ENCODE data around the gene FAM171A1. TPM values are rescaled to one million over a fixed set of nuclear protein-coding genes. Genes with fewer than 3 reads are reported as not detected.

Gene FAM171A1
- total and polyA plus RNA-seq, 2 donors (not counting 1 experiment from before 2014, with no cell fraction given), result 8.8 to 10.3 TPM

- no peaks in the 10 kb centered on the region for H3K36me3 ChIP-seq (ENCODE audit: control insufficient read depth, insufficient read depth, low read length)
- no peaks in the 10 kb centered on the region for H3K4me1 ChIP-seq (ENCODE audit: control insufficient read depth, extremely low read depth, insufficient read depth, low read length)
- H3K27ac ChIP-seq (ENCODE audit: insufficient read depth, low read length), result no peak overlapping the region
- no peaks in the 10 kb centered on the region for H3K9me3 ChIP-seq (ENCODE audit: control insufficient read depth, insufficient read depth, low read depth, low read length)
- H4K20me1 ChIP-seq (ENCODE audit: control insufficient read depth, extremely low read depth, insufficient read depth, low read length), result no peaks in the 10 kb centered on the region
- no peak overlapping the region for H3K4me3 ChIP-seq (replicated peaks in 1 of 4; ENCODE audit: control extremely low read depth in 1 of 4, insufficient read depth in 1 of 4, low read depth in 3 of 4, low read length in 4 of 4)
- no peak overlapping the region for H3K4me2 ChIP-seq (ENCODE audit: extremely low read depth, insufficient read depth, low read length)
- no peak overlapping the region for H3K9ac ChIP-seq (ENCODE audit: insufficient read depth, low read length)
- TF ChIP-seq EZH2 (IDR thresholded peaks at IDR 0.05; ENCODE audit: low read length, missing control alignments), result no peak
- TF ChIP-seq CTCF (conservative IDR thresholded peaks at IDR 0.05 in 1 of 2, IDR thresholded peaks at IDR 0.05 in 1 of 2; ENCODE audit: low read depth in 1 of 2, low read length in 2 of 2), result no peak
- no peaks in the 10 kb centered on the region for H3K27me3 ChIP-seq (ENCODE audit: control insufficient read depth, insufficient read depth, low read length)
- H3K79me2 ChIP-seq (ENCODE audit: control insufficient read depth, insufficient read depth, low read length), result no peaks in the 10 kb centered on the region
- no peak for DNase-seq (ENCODE audit: low read depth in 2 of 2)
- H2AFZ ChIP-seq (ENCODE audit: low read length), result no peak overlapping the region
Measured at GRCh38 chr10:15231426-15231825, 139.7 kb downstream of the FAM171A1 start.

GRCh38 chr10:15230257-15230656, 140.8 kb downstream of the FAM171A1 start:
- Histone ChIP-seq H3K9me3 (ENCODE audit: control insufficient read depth, insufficient read depth, low read depth, low read length) (no peaks in the 10 kb centered on the region), H3K27me3 (ENCODE audit: control insufficient read depth, insufficient read depth, low read length) (no peaks in the 10 kb centered on the region), H2AFZ (ENCODE audit: low read length) (no peak overlapping the region), H3K79me2 (ENCODE audit: control insufficient read depth, insufficient read depth, low read length) (no peaks in the 10 kb centered on the region), H4K20me1 (ENCODE audit: control insufficient read depth, extremely low read depth, insufficient read depth, low read length) (no peaks in the 10 kb centered on the region), H3K4me3 (replicated peaks in 1 of 4; ENCODE audit: control extremely low read depth in 1 of 4, insufficient read depth in 1 of 4, low read depth in 3 of 4, low read length in 4 of 4) (no peak overlapping the region), H3K36me3 (ENCODE audit: control insufficient read depth, insufficient read depth, low read length) (no peaks in the 10 kb centered on the region), H3K4me1 (ENCODE audit: control insufficient read depth, extremely low read depth, insufficient read depth, low read length) (no peaks in the 10 kb centered on the region), H3K27ac (ENCODE audit: insufficient read depth, low read length) (no peak overlapping the region), H3K4me2 (ENCODE audit: extremely low read depth, insufficient read depth, low read length) (no peak overlapping the region), H3K9ac (ENCODE audit: insufficient read depth, low read length) (no peak overlapping the region)
- TF ChIP-seq EZH2 (IDR thresholded peaks at IDR 0.05; ENCODE audit: low read length, missing control alignments) (no peak), CTCF (conservative IDR thresholded peaks at IDR 0.05 in 1 of 2, IDR thresholded peaks at IDR 0.05 in 1 of 2; ENCODE audit: low read depth in 1 of 2, low read length in 2 of 2) (no peak)
- no peak for DNase-seq (ENCODE audit: low read depth in 2 of 2)

GRCh38 chr10:15229268-15229667, 141.8 kb downstream of the FAM171A1 start:
- H3K4me2 ChIP-seq (ENCODE audit: extremely low read depth, insufficient read depth, low read length), result no peak overlapping the region
- H3K36me3 ChIP-seq (ENCODE audit: control insufficient read depth, insufficient read depth, low read length), result no peaks in the 10 kb centered on the region
- H3K4me3 ChIP-seq (replicated peaks in 1 of 4; ENCODE audit: control extremely low read depth in 1 of 4, insufficient read depth in 1 of 4, low read depth in 3 of 4, low read length in 4 of 4), result no peak overlapping the region
- DNase-seq (ENCODE audit: low read depth in 2 of 2), result no peak
- H4K20me1 ChIP-seq (ENCODE audit: control insufficient read depth, extremely low read depth, insufficient read depth, low read length), result no peaks in the 10 kb centered on the region
- no peak overlapping the region for H3K27ac ChIP-seq (ENCODE audit: insufficient read depth, low read length)
- no peak overlapping the region for H2AFZ ChIP-seq (ENCODE audit: low read length)
- no peaks in the 10 kb centered on the region for H3K4me1 ChIP-seq (ENCODE audit: control insufficient read depth, extremely low read depth, insufficient read depth, low read length)
- H3K79me2 ChIP-seq (ENCODE audit: control insufficient read depth, insufficient read depth, low read length), result no peaks in the 10 kb centered on the region
- no peaks in the 10 kb centered on the region for H3K9me3 ChIP-seq (ENCODE audit: control insufficient read depth, insufficient read depth, low read depth, low read length)
- no peak for TF ChIP-seq EZH2 (IDR thresholded peaks at IDR 0.05; ENCODE audit: low read length, missing control alignments)
- TF ChIP-seq CTCF (conservative IDR thresholded peaks at IDR 0.05 in 1 of 2, IDR thresholded peaks at IDR 0.05 in 1 of 2; ENCODE audit: low read depth in 1 of 2, low read length in 2 of 2), result no peak
- no peaks in the 10 kb centered on the region for H3K27me3 ChIP-seq (ENCODE audit: control insufficient read depth, insufficient read depth, low read length)
- H3K9ac ChIP-seq (ENCODE audit: insufficient read depth, low read length), result no peak overlapping the region

All from fibroblast of lung (primary cell).